Adipocyte (in vitro differentiated cells): Measurements from ENCODE around the gene ZFPM1.

Experiments
- DNase-seq: peaks from one replicate; pipeline ENCODE4 v3.0.0-alpha.2; 2015; ENCODE audit warnings: low read depth
- H3K27me3 ChIP-seq: replicated peaks from 2 replicates; pipeline ENCODE4 v1.7.0; 2013; ENCODE audit warnings: mild to moderate bottlenecking, low read length, moderate library complexity; ENCODE audit not compliant: control insufficient read depth, insufficient read depth
- H3K36me3 ChIP-seq: 2 replicates; pipeline ENCODE4 v1.7.0; 2013; ENCODE audit warnings: low read length, mild to moderate bottlenecking, moderate library complexity; ENCODE audit not compliant: control insufficient read depth, insufficient read depth, severe bottlenecking
- H3K4me1 ChIP-seq: 2 replicates; pipeline ENCODE4 v1.7.0; 2013; ENCODE audit warnings: mild to moderate bottlenecking, low read length, moderate library complexity; ENCODE audit not compliant: control insufficient read depth, insufficient read depth
- H3K4me3 ChIP-seq: 2 replicates; pipeline ENCODE4 v1.7.0; 2013; ENCODE audit warnings: mild to moderate bottlenecking, low read length, moderate library complexity
- H3K9ac ChIP-seq: 2 replicates; pipeline ENCODE4 v1.7.0; 2013; ENCODE audit warnings: mild to moderate bottlenecking, low read length, moderate library complexity
- H3K9me3 ChIP-seq: 2 replicates; pipeline ENCODE4 v1.7.0; 2013; ENCODE audit warnings: mild to moderate bottlenecking, low read length, moderate library complexity; ENCODE audit not compliant: control insufficient read depth

ZFPM1 gene

GRCh38 chr16:88525663-88525990 is 72.5 kb downstream of the ZFPM1 start:
- Histone ChIP-seq H3K27me3 (no peaks in the 10 kb centered on the region), H3K4me1 (no peaks in the 10 kb centered on the region)

GRCh38 chr16:88526008-88526905 is 73.2 kb downstream of the ZFPM1 start:
- Histone ChIP-seq H3K4me3 (no peak overlapping the region), H3K9ac (no peak overlapping the region), H3K4me1 (no peaks in the 10 kb centered on the region), H3K9me3 (no peaks in the 10 kb centered on the region), H3K27me3 (no peaks in the 10 kb centered on the region), H3K36me3 (no peaks in the 10 kb centered on the region)
- DNase-seq: no peak

More at GRCh38 chr16:88525663-88525990, 72.5 kb downstream of the ZFPM1 start:
- Histone ChIP-seq H3K9ac (no peak overlapping the region), H3K4me3 (no peak overlapping the region), H3K36me3 (no peaks in the 10 kb centered on the region), H3K9me3 (no peaks in the 10 kb centered on the region)
- no peak for DNase-seq

- H3K36me3 ChIP-seq: no peaks in the 10 kb centered on the region
- DNase-seq: no peak
- no peak overlapping the region for H3K9ac ChIP-seq
- no peaks in the 10 kb centered on the region for H3K4me1 ChIP-seq
- H3K9me3 ChIP-seq: no peaks in the 10 kb centered on the region
- no peaks in the 10 kb centered on the region for H3K27me3 ChIP-seq
- no peak overlapping the region for H3K4me3 ChIP-seq
Observed at GRCh38 chr16:88526906-88527185, 73.8 kb downstream of the ZFPM1 start.

- Histone ChIP-seq H3K36me3 (no peaks in the 10 kb centered on the region), H3K4me3 (no peak overlapping the region), H3K27me3 (no peaks in the 10 kb centered on the region), H3K9ac (no peak overlapping the region), H3K9me3 (no peaks in the 10 kb centered on the region), H3K4me1 (no peaks in the 10 kb centered on the region)
- peak; percentile 69 for DNase-seq
Observed at GRCh38 chr16:88527186-88527936, 74.3 kb downstream of the ZFPM1 start.

- Histone ChIP-seq H3K9me3 (no peaks in the 10 kb centered on the region), H3K36me3 (no peaks in the 10 kb centered on the region), H3K27me3 (no peaks in the 10 kb centered on the region), H3K4me3 (no peak overlapping the region), H3K9ac (no peak overlapping the region), H3K4me1 (no peaks in the 10 kb centered on the region)
- no peak for DNase-seq
Observed at GRCh38 chr16:88527937-88528743, 75.1 kb downstream of the ZFPM1 start.

- Histone ChIP-seq H3K4me3 (no peak overlapping the region), H3K9me3 (no peaks in the 10 kb centered on the region), H3K9ac (no peak overlapping the region), H3K27me3 (no peaks in the 10 kb centered on the region), H3K4me1 (no peaks in the 10 kb centered on the region), H3K36me3 (no peaks in the 10 kb centered on the region)
- no peak for DNase-seq
Observed at GRCh38 chr16:88528902-88529318, 75.8 kb downstream of the ZFPM1 start.

- Histone ChIP-seq H3K4me3 (no peak overlapping the region), H3K27me3 (no peaks in the 10 kb centered on the region), H3K9ac (no peak overlapping the region), H3K9me3 (no peaks in the 10 kb centered on the region), H3K4me1 (no peaks in the 10 kb centered on the region), H3K36me3 (no peaks in the 10 kb centered on the region)
- no peak for DNase-seq
Observed at GRCh38 chr16:88529596-88529995, 76.5 kb downstream of the ZFPM1 start.

- DNase-seq: no peak
- Histone ChIP-seq H3K27me3 (no peaks in the 10 kb centered on the region), H3K4me1 (peaks cover 4% of the 10 kb centered on the region), H3K4me3 (no peak overlapping the region), H3K9ac (no peak overlapping the region), H3K36me3 (no peaks in the 10 kb centered on the region), H3K9me3 (no peaks in the 10 kb centered on the region)
Observed at GRCh38 chr16:88530051-88530857, 77.2 kb downstream of the ZFPM1 start.

- Histone ChIP-seq H3K27me3 (no peaks in the 10 kb centered on the region), H3K9me3 (no peaks in the 10 kb centered on the region), H3K36me3 (no peaks in the 10 kb centered on the region), H3K4me1 (peaks cover 5% of the 10 kb centered on the region), H3K4me3 (no peak overlapping the region), H3K9ac (no peak overlapping the region)
- DNase-seq: no peak
Observed at GRCh38 chr16:88530858-88531203, 77.8 kb downstream of the ZFPM1 start.

- Histone ChIP-seq H3K9ac (no peak overlapping the region), H3K4me1 (peaks cover 5% of the 10 kb centered on the region), H3K9me3 (no peaks in the 10 kb centered on the region), H3K4me3 (no peak overlapping the region), H3K36me3 (no peaks in the 10 kb centered on the region), H3K27me3 (no peaks in the 10 kb centered on the region)
- no peak for DNase-seq
Observed at GRCh38 chr16:88531346-88531745, 78.3 kb downstream of the ZFPM1 start.
